ENCODE measurements around the gene HTR1B. TPM values are rescaled to one million over a fixed set of nuclear protein-coding genes. Genes with fewer than 3 reads are reported as not detected.

Gene HTR1B
- total RNA-seq, 1 experiment from 2014 or later = not detected

Other genes starting within 250 kb of the HTR1B start
- not detected in 2 replicates for gene MEI4, start 189.5 kb upstream of the HTR1B start, total RNA-seq (2014; rRNA removed; shearing (Covaris generic); ENCODE audit: low replicate concordance)